ENCODE data around the gene OCIAD2. TPM values are rescaled to one million over a fixed set of nuclear protein-coding genes. Genes with fewer than 3 reads are reported as not detected.
"Not testable (repeated sequence)": the region's sequence is repeated elsewhere in the genome, so short reads cannot be mapped to it uniquely, and the experiment has no call there.

Gene OCIAD2
- total RNA-seq, 1 donor from 2014 or later: 66.3 TPM

GRCh38 chr4:48937033-48937432 is 30.5 kb upstream of the OCIAD2 start:
- Mint-ChIP-seq H3K9me3 (peaks cover 5% of the 10 kb centered on the region), H3K27ac (no peak overlapping the region), H3K4me1 (ENCODE audit: unreplicated experiment) (no peaks in the 10 kb centered on the region), H3K4me3 (no peak overlapping the region), H3K27me3 (peaks cover 8% of the 10 kb centered on the region), H3K36me3 (no peaks in the 10 kb centered on the region)
- DNase-seq (ENCODE audit: extremely low spot score, unreplicated experiment): no peak
- TF ChIP-seq CTCF (conservative IDR thresholded peaks at IDR 0.05): no peak

- Mint-ChIP-seq H3K27ac (no peak overlapping the region), H3K4me3 (no peak overlapping the region), H3K27me3 (no peaks in the 10 kb centered on the region), H3K36me3 (no peaks in the 10 kb centered on the region), H3K4me1 (ENCODE audit: unreplicated experiment) (no peaks in the 10 kb centered on the region), H3K9me3 (no peaks in the 10 kb centered on the region)
- no peak for DNase-seq (ENCODE audit: extremely low spot score, unreplicated experiment)
- no peak for TF ChIP-seq CTCF (conservative IDR thresholded peaks at IDR 0.05)
Measured at GRCh38 chr4:48931459-48931858, 24.9 kb upstream of the OCIAD2 start.

DNA sequence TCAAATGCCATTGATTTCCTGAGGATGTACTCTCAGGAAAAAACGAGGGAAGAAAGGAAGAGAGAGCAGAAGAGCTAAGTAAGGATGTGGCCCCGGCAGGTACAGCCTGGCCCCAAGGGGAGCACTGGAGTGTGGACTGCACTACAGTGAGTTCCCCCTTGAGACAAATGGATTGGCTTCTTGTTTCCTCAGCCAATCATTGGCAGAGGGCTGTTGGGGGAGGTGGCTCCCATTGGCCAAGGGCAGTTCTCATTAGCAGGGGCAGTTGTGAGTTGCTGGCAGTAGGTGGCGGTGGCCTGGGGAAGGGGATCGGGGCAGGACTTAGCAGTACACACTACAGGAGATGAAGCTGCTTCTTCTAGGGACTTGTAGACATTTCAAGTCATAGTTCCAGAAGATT is 24.1 kb upstream of the OCIAD2 start:
- H3K27me3 Mint-ChIP-seq: no peaks in the 10 kb centered on the region
- DNase-seq (ENCODE audit: extremely low spot score, unreplicated experiment): no peak
- H3K4me1 Mint-ChIP-seq (ENCODE audit: unreplicated experiment): no peaks in the 10 kb centered on the region
- no peak overlapping the region for H3K27ac Mint-ChIP-seq
- H3K9me3 Mint-ChIP-seq: no peaks in the 10 kb centered on the region
- no peak for TF ChIP-seq CTCF (conservative IDR thresholded peaks at IDR 0.05)
- no peaks in the 10 kb centered on the region for H3K36me3 Mint-ChIP-seq
- no peak overlapping the region for H3K4me3 Mint-ChIP-seq

- no peaks in the 10 kb centered on the region for H3K36me3 Mint-ChIP-seq
Measured at GRCh38 chr4:48924416-48924815, 17.8 kb upstream of the OCIAD2 start.

GRCh38 chr4:48923065-48923464 is 16.5 kb upstream of the OCIAD2 start:
- DNase-seq (ENCODE audit: extremely low spot score, unreplicated experiment); H3K27me3 Mint-ChIP-seq; H3K36me3 Mint-ChIP-seq; H3K4me3 Mint-ChIP-seq; H3K27ac Mint-ChIP-seq; H3K4me1 Mint-ChIP-seq (ENCODE audit: unreplicated experiment); H3K9me3 Mint-ChIP-seq: not testable (repeated sequence)

More at GRCh38 chr4:48924416-48924815, 17.8 kb upstream of the OCIAD2 start:
- Mint-ChIP-seq H3K4me3 (no peak overlapping the region), H3K27me3 (peaks cover 1% of the 10 kb centered on the region), H3K9me3 (no peaks in the 10 kb centered on the region), H3K27ac (no peak overlapping the region), H3K4me1 (ENCODE audit: unreplicated experiment) (no peaks in the 10 kb centered on the region)
- TF ChIP-seq CTCF (conservative IDR thresholded peaks at IDR 0.05): no peak
- no peak for DNase-seq (ENCODE audit: extremely low spot score, unreplicated experiment)

GRCh38 chr4:48914311-48914710 is 7.7 kb upstream of the OCIAD2 start:
- DNase-seq (ENCODE audit: extremely low spot score, unreplicated experiment): no peak
- Mint-ChIP-seq H3K4me3 (no peak overlapping the region), H3K27ac (no peak overlapping the region), H3K9me3 (no peaks in the 10 kb centered on the region), H3K36me3 (no peaks in the 10 kb centered on the region), H3K4me1 (ENCODE audit: unreplicated experiment) (no peaks in the 10 kb centered on the region), H3K27me3 (peaks cover 13% of the 10 kb centered on the region)
- TF ChIP-seq CTCF (conservative IDR thresholded peaks at IDR 0.05): no peak

All from type B pancreatic cell (in vitro differentiated cells).